ENCODE data around the gene CCN5.
"Not testable (repeated sequence)": the region's sequence is repeated elsewhere in the genome, so short reads cannot be mapped to it uniquely, and the experiment has no call there.

Gene CCN5, protein sequence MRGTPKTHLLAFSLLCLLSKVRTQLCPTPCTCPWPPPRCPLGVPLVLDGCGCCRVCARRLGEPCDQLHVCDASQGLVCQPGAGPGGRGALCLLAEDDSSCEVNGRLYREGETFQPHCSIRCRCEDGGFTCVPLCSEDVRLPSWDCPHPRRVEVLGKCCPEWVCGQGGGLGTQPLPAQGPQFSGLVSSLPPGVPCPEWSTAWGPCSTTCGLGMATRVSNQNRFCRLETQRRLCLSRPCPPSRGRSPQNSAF

DNA sequence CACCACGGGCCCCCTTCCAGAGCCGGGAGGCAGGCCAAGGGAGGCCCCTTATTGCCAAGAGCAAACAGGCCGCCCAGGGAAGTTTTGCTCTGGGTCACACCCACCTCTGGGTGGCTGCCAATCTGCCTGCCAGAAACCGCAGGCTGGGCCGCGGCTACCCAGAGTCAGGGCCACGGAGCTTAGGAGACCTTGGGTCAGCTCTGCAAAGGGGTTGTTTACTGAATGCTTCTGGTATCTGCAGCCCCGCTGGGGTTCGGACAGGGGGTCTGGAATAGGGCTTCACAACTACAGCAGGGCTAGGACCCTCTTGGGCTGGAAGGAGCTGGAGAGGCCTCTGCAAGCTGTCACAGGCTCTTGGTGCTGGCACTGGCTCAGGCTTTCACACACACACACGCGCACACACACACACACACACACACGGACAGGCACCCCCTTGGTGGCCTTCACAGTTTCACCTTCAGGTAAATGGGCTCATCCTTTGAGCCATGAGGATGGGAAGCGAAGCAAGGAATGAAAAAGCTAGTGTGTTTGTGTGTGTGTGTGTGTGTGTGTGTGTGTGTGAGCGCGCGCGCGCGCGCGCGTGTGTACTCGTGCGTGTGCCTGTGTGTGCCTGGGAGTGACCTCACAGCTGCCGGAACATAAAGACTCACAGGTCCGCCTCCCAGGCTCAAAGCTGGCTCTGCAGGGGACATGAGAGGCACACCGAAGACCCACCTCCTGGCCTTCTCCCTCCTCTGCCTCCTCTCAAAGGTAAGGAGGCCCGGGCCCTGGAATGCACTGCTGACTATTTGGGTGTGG, at the start of gene CCN5:
CCN5 (plus strand) TSS at position 669 of the 798 bp plus-strand sequence; CDS start at position 691, 22 bp downstream.
- no peak for DNase-seq

DNA sequence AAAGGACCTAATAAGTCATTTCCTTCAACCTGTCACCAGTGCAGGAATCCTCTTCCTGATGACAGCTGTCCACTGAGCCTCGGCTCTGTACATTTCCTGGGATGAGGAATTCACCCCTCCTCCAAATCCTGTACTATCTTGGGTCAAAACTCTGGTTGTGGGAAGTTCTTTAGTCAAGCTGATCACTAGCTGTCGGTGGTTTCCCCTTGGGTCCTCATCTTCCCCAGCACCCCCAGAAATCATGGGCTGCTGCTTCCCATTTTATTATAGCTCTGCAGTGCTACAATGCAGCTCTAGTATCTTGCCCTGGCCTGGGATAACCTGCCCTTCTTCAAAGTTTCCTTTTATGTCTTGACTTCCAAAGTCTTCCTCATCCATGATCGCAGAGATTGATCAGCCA, 49.1 kb upstream of the CCN5 start:
- DNase-seq, result no peak

DNA sequence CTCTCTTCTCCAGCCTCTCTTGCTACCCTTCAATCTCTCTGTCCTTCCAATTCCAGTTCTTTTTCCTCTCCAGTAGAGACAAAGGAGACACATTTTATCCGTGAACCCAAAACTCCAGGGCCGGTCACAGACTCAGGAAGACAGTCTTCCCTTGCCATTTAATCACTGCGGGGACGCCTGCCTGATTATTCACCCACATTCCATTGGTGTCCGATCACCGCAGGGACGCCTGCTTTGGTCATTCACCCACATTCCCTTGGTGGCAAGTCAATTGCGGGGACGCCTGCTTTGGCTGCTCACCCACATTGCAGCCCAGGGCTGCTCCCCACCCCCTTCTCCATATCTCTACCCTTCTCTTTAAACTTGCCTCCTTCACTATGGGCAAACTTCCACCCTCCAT, 44.3 kb upstream of the CCN5 start:
- DNase-seq, result not testable (repeated sequence)

DNA sequence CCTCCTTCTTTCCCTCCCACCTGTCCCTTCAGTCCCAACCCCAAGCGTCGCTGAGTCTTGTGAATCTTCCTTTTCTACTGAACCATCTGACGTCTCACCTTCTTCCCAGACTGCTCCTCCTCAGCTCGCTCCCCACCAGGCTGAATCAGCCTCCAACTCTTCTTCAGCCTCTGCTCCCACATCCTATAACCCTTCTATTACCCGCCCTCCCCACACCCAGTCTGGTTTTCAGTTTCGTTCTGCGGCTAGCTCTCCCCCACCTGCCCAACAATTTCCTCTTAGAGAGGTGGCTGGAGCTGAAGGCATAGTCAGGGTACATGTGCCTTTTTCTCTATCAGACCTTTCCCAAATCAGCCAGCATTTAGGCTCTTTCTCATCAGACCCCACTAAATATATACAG, 43.6 kb upstream of the CCN5 start:
- DNase-seq, result not testable (repeated sequence)

DNA sequence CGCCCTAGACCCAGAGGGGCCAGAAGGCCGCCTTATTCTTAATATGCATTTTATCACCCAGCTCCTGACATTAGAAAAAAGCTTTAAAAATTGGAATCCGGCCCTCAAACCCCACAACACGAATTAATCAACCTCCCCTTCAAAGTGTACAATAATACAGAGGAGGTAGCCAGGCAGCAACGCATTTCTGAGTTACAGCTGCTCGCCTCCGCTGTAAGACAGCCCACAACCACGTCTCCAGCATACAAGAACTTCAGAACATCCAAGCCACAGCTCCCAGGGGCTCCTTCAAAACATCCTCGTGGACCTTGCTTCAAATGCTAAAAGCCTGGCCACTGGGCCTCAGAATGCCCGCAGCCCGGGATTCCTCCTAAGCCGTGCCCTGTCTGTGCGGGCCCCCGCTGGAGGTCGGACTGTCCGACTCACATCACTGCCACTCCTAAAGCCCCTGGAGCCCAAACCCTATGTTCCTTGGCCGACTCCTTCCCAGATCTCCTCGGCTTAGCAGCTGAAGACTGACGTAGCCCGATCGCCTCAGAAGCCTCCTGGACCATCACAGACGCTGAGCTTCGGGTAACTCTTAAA, 42.8 kb upstream of the CCN5 start:
- not testable (repeated sequence) for DNase-seq

DNA sequence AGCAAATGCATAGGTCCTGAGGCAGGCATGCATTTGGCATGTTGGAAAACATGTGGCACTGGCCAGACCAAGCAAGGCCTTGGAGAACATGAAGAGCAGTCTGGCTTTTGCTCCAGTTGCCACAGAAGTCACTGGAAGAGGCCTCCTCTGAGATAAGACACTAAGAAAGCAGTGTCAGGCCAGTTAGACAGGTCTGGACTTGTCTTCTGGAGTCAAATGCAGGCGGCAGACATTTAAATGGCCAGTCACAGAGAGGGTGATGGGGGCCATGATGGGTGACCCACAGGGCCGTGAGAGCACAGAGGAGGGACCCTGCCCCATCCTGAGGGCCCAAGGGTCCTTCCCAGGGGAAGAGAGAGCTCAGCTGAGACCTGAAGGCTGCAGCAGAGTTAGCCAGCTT, 36.9 kb upstream of the CCN5 start:
- no peak for DNase-seq

DNA sequence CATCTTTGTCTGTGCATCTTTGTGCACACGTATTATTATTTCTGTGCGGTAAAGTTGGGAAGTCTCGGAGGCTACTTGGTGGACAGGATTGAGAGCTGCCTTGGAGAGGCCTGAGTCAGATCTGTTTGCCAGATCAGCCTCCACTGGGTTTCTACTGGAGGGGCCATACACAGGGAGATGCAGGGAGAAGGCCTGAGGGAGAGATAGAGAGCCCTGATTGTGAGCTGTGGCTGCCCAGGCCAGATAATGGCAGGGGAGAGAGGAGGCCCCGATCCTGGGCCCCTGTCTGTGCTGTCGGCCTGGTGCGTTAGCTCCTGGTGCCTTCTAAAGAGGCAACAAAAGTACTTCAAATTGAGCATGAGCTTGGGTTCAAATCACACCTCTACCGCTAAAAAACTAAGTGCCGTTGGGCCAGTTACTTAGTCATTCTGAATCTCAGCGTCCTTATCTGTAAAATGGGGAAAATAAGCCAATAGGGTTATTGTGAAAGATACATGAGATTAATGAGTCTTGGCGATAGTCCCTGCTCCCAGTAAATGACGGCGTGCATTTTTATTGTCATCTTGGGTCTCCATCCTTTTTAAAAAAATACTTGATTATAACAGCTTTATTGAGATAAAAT, 36.1 kb upstream of the CCN5 start:
- no peak for DNase-seq

DNA sequence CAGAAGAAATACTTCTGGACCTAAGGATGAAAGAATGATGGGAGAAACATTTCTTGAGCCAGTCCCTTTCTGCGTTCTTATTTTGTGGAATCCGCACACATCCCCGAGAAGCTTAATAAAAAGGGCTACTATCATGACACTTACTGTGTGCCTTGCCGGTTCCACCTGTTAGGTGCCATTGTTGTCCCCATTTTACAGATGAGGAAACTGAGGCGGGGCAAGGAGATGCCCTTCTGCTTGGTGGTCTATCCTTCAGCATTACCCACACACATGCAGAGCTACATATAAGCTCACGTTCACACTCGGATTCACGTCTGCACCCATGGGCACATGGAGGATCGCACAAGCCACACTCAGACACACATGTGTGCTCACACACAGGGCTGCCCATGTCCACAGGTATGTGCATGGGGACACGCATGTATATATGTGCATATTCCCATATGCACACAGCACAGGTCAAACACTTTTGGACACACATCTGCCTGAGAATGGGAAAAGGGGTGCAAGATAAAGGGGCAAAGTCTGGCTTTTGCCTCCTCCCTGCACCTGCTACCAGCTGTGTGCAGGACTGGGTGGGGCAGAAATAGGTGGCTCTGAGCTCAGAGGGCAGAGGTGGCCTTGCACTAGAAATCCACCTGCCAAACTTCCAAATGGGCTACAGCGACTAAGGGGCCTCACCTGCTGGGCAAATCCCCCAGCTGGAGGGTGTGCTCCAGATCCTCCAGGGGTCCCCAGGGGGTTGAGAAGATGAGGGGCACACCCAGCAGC, 33.2 kb upstream of the CCN5 start:
- no peak for DNase-seq

DNA sequence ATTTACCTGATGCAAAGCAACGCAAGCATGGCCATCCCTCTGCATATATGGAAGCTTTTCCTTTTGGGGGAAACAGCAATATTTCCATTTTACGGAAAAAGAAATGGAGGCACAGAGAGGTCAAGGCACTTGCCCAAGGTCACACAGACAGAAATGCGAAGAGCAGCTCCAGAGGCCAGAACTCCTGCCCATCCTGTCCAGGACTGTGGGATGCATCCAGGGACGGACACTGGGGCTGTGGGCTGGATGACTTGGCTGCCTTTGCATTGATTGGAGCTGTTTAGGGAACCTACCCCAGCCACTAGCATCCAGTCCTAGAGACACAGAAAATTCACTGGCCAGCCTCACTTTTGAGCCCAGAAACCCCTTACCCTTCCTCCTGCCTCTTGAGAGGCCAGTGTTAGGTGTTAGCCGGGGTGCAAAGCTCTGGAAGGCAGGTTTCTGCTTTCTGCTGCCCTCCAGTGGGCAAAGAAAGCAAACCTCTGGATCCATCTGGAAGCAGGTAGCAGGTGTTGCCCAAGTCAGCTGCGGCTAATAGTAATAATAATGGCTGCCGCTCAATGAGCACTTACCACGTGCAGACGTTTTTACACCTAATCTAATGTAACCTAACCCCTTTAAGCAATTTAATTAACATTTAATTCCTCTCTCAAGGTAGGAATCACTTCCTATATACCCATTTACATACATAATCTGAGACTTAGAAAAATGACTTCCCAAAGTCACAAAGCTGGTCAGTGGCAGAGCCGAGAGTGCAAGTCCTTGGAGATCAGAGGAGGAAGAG, 31.7 kb upstream of the CCN5 start:
- peak; percentile 50 to 71 for DNase-seq

DNA sequence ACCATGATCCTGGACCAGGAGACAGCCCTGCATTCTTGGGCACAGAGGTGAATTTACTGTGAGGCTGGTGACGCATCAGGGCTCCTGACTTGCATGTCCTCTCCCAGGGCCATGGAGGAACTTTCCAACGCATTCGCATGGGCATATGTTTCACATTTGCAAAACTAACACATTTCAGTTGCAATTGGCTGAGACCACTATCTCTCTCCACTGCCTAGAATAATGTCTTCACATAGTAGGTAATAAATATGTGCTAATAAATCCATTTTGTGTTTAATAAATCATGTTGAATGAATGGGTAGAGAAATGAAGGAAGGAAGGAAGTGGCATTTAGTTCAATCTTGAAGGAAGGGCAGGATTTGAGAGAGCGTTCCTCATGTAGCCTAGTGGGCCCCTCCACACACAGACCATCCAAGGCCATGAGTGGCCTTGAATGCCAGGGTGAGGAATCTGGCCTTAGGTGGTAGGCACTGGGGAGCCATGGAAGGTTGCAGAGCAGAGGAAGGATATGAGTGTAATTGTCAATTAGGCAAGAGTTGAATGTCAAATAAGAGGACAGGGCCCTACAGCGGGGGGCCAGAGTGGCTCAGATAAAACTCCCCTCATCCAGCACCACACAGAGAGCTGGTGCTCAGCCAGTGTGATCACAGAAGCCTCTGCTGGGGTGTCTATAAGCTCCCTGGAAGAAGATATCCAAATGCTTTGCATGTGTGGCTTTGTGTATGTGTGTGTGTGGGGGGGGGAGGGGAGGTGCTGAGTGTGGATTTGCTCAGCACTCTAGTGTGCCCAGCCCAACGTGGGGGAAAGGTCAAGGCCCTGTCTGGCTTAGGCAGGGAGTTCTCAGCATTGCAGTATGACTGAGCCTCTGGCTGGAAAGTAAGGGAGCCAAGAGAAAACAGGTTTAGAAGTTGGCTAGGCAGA, 30.9 kb upstream of the CCN5 start:
- no peak for DNase-seq

DNA sequence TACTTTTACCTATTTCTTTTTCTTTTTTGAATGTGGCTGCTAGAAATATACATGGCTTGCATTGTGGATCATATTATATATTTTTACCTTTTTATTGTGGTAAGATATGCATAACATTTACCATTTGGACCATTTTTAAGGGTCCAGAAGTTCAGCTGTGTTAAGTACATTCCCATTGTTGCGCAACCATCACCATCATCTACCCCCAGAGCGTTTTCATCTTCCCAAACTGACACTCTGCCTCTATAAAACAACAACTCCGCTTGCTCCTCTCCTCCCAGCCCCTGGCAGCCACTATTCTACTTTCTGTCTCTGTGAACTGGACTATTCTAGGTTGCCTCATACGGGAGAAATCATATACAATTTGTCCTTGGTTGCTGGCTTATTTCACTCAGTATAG, 28.2 kb upstream of the CCN5 start:
- no peak for DNase-seq

DNA sequence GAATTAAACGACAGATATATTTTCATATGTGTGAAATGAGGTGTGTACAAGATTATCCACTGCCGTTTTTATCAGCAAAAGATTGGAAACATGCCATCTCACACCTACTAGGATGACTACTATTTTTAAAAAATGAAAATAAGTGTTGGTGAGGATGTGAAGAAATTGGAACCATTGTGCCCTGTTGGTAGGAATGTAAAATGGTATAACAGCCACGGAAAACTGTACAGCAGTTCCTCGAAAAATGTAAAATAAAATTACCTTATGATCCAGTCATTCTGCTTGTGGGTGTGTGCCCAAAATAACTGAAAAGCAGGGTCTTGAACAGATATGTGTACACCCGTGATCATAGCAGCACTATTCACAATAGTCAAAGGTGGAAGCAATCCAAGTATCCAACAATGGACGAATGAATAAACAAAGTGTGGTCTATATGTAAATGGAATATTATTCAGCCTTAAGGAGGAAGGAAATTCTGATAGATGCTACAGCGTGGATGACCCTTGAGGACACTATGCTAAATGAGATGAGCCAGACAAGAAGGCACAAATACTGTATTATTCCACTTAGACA, 27.0 kb upstream of the CCN5 start:
- DNase-seq, result no peak

DNA sequence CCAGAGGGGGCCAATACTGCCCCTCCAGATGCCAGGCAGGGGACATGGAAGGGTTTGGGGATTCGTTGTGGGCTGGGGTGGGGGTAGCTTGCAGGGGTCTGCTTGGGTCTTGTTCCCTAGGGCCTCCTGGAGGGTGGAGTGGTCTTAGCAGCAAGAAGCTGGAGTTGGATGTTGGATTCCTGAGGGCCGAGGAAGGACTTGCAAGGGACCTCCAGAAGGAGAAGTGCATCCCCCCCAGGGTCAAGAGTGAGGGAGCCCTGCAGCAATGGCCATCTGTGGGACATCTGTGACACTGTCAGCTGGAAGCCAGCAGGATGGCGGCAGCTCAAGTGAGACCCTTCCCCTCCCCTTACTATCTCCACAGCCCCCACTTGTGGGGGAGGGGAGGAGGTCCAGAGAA, 25.4 kb upstream of the CCN5 start:
- DNase-seq, result no peak

DNA sequence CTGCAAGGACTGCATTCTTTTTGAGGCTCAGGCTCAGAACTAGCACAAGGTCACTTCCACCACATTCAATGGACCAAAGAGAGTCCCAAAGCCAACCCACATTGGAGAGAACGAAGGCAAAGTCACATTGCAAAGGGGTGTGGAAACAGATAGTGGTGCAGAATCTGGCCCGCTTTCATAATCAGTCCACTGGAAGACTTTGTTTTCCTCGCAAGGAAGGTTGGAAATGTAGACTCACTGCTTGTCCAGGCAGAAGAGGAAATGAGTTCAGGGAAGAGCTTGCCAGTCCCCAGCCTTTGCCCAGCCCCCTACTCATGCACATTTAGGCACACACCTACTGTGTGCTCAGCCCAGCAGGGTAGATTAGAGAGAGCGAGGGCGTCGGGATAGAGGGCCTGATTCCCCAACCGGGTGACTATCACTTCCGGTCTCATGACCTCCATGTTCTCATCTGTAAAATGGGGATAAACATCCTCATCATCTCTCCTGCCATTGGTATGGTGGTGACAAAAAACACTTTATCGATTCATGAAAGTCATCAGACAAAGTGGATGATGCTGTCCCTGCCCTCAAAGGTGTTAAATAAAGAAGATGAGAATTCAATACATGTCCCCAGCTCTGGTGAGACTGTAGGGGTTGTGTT, 24.3 kb upstream of the CCN5 start:
- DNase-seq, result no peak

DNA sequence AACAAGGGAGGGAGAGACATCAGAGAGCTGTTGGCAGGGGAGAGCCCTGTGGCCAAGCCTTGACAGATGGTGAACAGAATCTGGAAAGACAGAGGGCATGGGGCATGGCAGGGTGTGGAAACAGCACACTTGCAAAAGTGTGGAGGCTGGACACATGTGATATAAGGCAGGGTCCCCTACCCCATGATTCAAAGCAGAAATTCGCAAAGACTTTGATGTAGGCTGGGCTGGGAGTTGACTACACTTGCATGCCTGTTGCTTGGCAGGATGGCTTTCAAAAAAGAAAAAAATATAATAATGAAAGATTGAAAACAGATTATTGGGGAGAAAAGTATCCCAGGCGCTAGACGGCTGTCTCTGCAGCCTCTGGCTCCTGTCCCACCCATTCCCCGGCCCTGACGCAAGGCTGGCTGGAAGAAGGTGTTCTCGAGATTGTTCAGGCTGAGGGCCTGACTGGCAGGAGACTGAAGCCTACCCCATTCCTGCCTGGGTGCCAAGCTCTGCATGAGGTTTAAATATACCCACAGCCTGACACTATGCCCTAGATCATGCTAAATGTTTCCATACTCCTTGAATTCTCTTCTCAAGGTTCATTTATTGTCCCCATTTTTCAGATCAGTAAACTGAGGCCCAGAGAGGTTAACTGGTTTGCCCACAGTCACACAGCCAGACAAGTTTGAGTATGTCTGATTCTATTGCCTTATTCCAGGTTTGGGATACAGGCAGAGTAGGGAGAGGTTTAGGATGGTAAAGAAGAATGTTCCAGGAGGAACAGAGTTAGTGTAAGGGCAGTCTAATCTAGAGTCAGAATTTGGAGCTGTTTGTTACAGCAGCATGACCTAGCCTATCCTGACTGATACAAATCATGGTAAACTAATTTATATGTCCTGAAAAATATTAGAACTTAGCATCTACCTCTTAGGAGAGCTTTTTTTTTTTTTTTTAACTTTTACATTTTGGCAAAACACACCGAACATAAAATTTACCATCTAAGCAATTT, 23.4 kb upstream of the CCN5 start:
- no peak for DNase-seq

DNA sequence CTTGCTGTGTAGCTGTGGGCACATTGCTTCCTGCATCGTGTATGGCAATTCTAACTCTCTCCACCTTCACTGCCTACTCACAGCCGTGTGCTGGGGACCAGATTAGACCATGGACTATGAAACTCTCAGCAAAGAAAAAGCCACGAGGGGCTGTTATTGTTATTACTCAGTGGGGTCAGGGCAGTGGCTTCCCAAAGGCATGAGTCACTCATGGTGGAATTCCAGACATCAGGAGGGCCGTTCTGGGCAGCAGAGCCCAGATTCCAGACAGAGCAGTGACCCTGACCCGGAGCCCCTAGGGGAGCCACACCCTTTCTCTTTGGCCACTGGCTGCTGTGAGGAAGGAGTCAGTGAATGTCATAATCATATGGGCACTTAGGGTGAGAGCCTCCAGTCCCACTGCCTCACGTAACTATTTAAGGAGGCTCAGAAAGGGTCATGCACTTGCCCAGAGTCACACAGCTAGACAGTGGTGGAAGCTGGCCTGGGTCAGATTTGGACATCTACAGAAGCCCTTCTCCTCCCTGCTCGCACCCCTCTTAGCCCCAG, 22.2 kb upstream of the CCN5 start:
- DNase-seq, result no peak

DNA sequence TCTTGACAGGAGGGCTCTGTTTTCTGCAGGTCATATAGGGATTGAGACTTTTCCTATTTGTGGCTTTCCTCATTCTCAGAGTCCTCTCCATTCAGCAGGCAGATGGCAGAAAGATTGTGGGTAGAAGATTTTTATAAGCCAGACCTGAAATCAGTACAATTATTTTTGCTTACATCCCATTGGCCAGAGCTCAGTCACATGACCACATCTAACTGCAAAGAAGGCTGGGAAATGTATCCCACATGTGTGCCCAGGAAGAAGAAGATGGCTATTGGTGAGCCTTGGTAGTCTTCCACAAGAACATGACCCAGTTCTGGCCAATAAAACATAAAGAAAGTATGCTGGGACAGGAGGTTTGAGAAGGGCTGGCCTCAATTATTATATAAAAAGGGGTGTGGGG, 21.5 kb upstream of the CCN5 start:
- DNase-seq, result no peak

DNA sequence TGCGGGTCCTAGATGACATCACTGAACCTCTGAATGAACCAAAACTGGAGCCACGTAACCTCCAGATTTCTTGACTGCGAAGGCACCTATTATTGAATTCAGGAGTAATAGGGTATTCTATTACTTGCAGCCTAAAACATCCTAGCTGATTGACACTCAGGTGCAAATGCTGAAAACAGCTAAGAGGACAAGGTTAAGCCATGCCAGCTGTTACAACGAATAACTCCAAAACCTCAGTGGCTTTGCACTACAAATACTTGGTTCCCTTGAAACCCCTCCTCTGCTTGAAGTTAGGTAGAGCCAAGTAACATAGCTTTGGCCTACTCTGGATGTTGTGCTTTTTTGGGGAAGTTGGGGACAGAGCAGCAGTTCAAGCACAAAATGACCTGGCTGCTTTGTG, 21.0 kb upstream of the CCN5 start:
- no peak for DNase-seq

DNA sequence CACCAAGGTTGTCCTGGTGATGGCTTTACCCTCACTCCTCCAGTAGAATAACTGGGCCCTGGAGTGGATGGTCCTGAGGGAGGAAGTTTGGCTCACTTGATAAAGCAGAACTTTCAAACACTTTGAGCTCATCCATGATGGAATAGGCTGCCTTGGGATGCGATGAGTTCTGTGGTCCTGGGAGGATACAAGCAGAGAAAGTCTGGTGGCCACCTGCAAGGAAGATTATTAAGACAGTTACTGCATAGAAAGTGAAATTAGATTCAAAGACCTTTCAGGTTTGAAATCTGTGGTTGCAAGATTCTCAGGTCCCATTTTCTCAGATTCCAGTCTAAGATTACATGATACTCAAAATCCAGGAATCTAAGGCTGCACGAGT, 19.9 kb upstream of the CCN5 start:
- DNase-seq, result no peak
